ENCODE data around the gene RGS10. TPM values are rescaled to one million over a fixed set of nuclear protein-coding genes. Genes with fewer than 3 reads are reported as not detected.

Gene RGS10
- total RNA-seq, 2 donors from 2014 or later, result 4.3 to 7.5 TPM

DNA sequence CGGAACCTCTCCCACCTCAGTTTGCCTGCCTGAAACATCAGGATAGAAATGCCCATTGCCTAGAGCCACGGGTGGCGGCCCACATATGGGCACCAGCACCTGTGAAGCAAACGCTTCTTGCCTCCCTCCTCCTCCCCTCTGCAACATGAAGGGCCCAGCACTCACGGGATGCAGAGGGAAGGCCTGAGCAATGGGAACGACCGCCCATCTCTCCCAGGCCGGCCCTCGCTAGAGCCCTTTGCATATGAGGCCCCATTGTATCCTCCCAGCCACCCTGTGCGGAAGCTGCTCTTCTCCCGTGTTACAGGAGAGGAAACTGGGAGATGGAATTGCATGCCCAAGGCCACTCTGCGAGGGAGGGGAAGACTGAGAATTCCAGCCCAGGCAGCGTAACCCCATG is 88.2 kb downstream of the RGS10 start:
- H3K9ac ChIP-seq (ENCODE audit: extremely low read depth, low read length, poor library complexity, severe bottlenecking), result no peak overlapping the region
- Mint-ChIP-seq H3K4me1 (no peaks in the 10 kb centered on the region), H3K9me3 (no peaks in the 10 kb centered on the region), H3K36me3 (ENCODE audit: low read depth) (no peaks in the 10 kb centered on the region), H3K4me3 (no peak overlapping the region), H3K27ac (no peak overlapping the region), H3K27me3 (ENCODE audit: insufficient read depth) (no peaks in the 10 kb centered on the region)
- H3K27me3 ChIP-seq (ENCODE audit: control insufficient read depth, insufficient read depth, low read length, poor library complexity, severe bottlenecking), result no peaks in the 10 kb centered on the region
- WGBS, 2 experiments (ENCODE audit: insufficient coverage in 1 of 2, insufficient read length in 1 of 2), result 74 to 77% methylated on average over 9 to 13 of the region's 13 CpGs
- no peaks in the 10 kb centered on the region for H3K36me3 ChIP-seq (ENCODE audit: control insufficient read depth, insufficient read depth, low read length)
- TF ChIP-seq, protein P1, sequence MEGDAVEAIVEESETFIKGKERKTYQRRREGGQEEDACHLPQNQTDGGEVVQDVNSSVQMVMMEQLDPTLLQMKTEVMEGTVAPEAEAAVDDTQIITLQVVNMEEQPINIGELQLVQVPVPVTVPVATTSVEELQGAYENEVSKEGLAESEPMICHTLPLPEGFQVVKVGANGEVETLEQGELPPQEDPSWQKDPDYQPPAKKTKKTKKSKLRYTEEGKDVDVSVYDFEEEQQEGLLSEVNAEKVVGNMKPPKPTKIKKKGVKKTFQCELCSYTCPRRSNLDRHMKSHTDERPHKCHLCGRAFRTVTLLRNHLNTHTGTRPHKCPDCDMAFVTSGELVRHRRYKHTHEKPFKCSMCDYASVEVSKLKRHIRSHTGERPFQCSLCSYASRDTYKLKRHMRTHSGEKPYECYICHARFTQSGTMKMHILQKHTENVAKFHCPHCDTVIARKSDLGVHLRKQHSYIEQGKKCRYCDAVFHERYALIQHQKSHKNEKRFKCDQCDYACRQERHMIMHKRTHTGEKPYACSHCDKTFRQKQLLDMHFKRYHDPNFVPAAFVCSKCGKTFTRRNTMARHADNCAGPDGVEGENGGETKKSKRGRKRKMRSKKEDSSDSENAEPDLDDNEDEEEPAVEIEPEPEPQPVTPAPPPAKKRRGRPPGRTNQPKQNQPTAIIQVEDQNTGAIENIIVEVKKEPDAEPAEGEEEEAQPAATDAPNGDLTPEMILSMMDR (conservative IDR thresholded peaks at IDR 0.05), result no peak
- no peaks in the 10 kb centered on the region for H3K4me1 ChIP-seq (ENCODE audit: control insufficient read depth, insufficient read depth, low read length)
- H3K27ac ChIP-seq (ENCODE audit: low read depth, low read length), result no peak overlapping the region
- no peak overlapping the region for H3K4me3 ChIP-seq (ENCODE audit: low read length)
- no peaks in the 10 kb centered on the region for H3K9me3 ChIP-seq (ENCODE audit: control insufficient read depth, low read length)
- DNase-seq, result no peak

DNA sequence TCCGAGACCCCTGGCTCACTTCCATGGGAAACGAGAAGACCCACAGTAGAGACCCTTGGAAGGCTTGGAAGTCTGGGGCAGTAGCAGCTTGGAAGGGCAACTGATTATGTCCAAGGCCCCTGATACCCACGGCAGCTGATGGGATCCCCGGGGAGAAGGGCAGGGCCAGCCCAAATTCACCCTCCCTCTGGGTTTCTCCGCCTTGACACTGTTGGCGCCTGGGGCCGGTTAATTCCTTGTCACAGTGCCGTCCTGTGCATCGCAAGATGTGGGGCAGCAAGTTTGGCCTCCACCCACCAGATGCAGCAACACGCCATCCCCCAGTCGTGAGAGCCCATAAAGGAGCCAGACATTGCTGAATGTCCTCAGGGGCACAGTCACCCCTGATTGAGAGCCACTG is 89.2 kb downstream of the RGS10 start:
- H3K4me3 Mint-ChIP-seq, result no peak overlapping the region
- TF ChIP-seq, protein P1 (conservative IDR thresholded peaks at IDR 0.05), result no peak
- H3K27me3 Mint-ChIP-seq (ENCODE audit: insufficient read depth), result no peaks in the 10 kb centered on the region
- no peak overlapping the region for H3K4me3 ChIP-seq (ENCODE audit: low read length)
- H3K27me3 ChIP-seq (ENCODE audit: control insufficient read depth, insufficient read depth, low read length, poor library complexity, severe bottlenecking), result no peaks in the 10 kb centered on the region
- no peak overlapping the region for H3K9ac ChIP-seq (ENCODE audit: extremely low read depth, low read length, poor library complexity, severe bottlenecking)
- H3K9me3 Mint-ChIP-seq, result no peaks in the 10 kb centered on the region
- H3K9me3 ChIP-seq (ENCODE audit: control insufficient read depth, low read length), result no peaks in the 10 kb centered on the region
- H3K36me3 ChIP-seq (ENCODE audit: control insufficient read depth, insufficient read depth, low read length), result no peaks in the 10 kb centered on the region
- WGBS, 2 experiments (ENCODE audit: insufficient coverage in 1 of 2, insufficient read length in 1 of 2), result 93 to 100% methylated on average over 5 to 11 of the region's 11 CpGs
- no peak for DNase-seq
- no peaks in the 10 kb centered on the region for H3K4me1 Mint-ChIP-seq
- no peaks in the 10 kb centered on the region for H3K4me1 ChIP-seq (ENCODE audit: control insufficient read depth, insufficient read depth, low read length)
- H3K36me3 Mint-ChIP-seq (ENCODE audit: low read depth), result no peaks in the 10 kb centered on the region
- H3K27ac Mint-ChIP-seq, result no peak overlapping the region
- H3K27ac ChIP-seq (ENCODE audit: low read depth, low read length), result no peak overlapping the region

DNA sequence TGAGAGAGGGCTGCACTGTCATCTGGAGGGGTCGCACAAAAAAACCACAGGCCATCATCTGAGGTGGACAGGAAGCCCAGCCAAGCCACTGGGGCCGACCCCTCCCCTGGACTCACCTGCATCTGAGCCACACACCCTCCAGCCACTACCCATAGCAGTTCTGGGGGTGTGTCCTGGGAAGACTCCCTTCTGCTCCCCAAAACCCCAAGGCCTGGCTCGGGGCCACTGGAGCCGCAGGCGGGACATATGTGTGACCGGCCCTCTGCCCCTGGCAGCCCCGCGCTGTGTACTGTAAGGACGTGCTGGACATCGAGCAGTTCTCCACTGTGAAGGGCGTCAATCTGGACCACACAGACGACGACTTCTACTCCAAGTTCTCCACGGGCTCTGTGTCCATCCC is 90.1 kb downstream of the RGS10 start:
- Mint-ChIP-seq H3K9me3 (no peaks in the 10 kb centered on the region), H3K36me3 (ENCODE audit: low read depth) (no peaks in the 10 kb centered on the region), H3K4me3 (no peak overlapping the region), H3K27ac (no peak overlapping the region), H3K4me1 (peaks cover 2% of the 10 kb centered on the region), H3K27me3 (ENCODE audit: insufficient read depth) (no peaks in the 10 kb centered on the region)
- WGBS, 2 experiments (ENCODE audit: insufficient coverage in 1 of 2, insufficient read length in 1 of 2), result 90 to 95% methylated on average over 7 to 14 of the region's 14 CpGs
- no peak for DNase-seq
- H3K4me3 ChIP-seq (ENCODE audit: low read length), result no peak overlapping the region
- H3K27me3 ChIP-seq (ENCODE audit: control insufficient read depth, insufficient read depth, low read length, poor library complexity, severe bottlenecking), result no peaks in the 10 kb centered on the region
- H3K27ac ChIP-seq (ENCODE audit: low read depth, low read length), result no peak overlapping the region
- no peak overlapping the region for H3K9ac ChIP-seq (ENCODE audit: extremely low read depth, low read length, poor library complexity, severe bottlenecking)
- no peaks in the 10 kb centered on the region for H3K36me3 ChIP-seq (ENCODE audit: control insufficient read depth, insufficient read depth, low read length)
- H3K4me1 ChIP-seq (ENCODE audit: control insufficient read depth, insufficient read depth, low read length), result no peaks in the 10 kb centered on the region
- TF ChIP-seq, protein P1 (conservative IDR thresholded peaks at IDR 0.05), result no peak
- H3K9me3 ChIP-seq (ENCODE audit: control insufficient read depth, low read length), result no peaks in the 10 kb centered on the region

Measured in endodermal cell (in vitro differentiated cells).